K562 (cell line): Measurements from ENCODE around the gene LAMA1. TPM values are rescaled to one million over a fixed set of nuclear protein-coding genes. Genes with fewer than 3 reads are reported as not detected.

ENCODE experiments used
- ATAC-seq: fragments of 200-7000 bp; cut with Tn5 transposase; 3 replicates; pipeline ENCODE4 v1.9.1; 2020; ENCODE audit warnings: moderate library complexity
- BruUV-seq: library from RNA; stranded (reverse); fragments of 400-500 nt; replicated peaks from 2 replicates; lab custom pipeline; 2021; lab: Mats Ljungman, UMichigan
- CTCF ChIA-PET: fragments of 300-600 bp; formaldehyde crosslinking; extraction: SDS; loops from one replicate; lab custom pipeline; 2021; ENCODE audit warnings: low intra/inter-chr PET ratio; lab: Yijun Ruan, JAX
- POLR2A ChIA-PET: fragments of 300-600, 350-650 bp; sonication (Branson Sonifier 250); formaldehyde crosslinking; extraction: SDS; loops from one replicate; lab custom pipeline; 2021; ENCODE audit warnings: antibody characterized with exemption, inconsistent platforms; lab: Yijun Ruan, JAX
- DNase-seq, 4 experiments: peaks; one replicate each; pipeline versions ENCODE4 v3.0.0 to v3.0.0-alpha.2; 2011 to 2018; ENCODE audit warnings: low spot score in 3 of 4, mixed read lengths in 3 of 4; ENCODE audit errors: extremely low read depth in 1 of 4
- FAIRE-seq: peaks from 2 replicates; lab custom pipeline; 2011; peaks lifted over from hg19 to GRCh38; lab: Jason Lieb, UNC
- H2AFZ ChIP-seq: 2 replicates; pipeline ENCODE4 v1.6.0; 2011; ENCODE audit warnings: low read depth, low read length, control low read depth, inconsistent platforms
- H3K27ac ChIP-seq: fragments of 200-600 bp; 3 replicates; pipeline ENCODE4 v1.8.0; 2011; ENCODE audit warnings: low read depth, mild to moderate bottlenecking, control low read depth, inconsistent platforms, low read length, moderate library complexity, mixed read lengths; ENCODE audit errors: extremely low read depth
- H3K27me3 ChIP-seq, 2 experiments: fragments of 300-600 bp in 1 of 2; 2 replicates in 1 of 2; 3 replicates in 1 of 2; pipeline versions ENCODE4 v1.6.0 to v1.8.0; 2011; ENCODE audit warnings: inconsistent platforms in 2 of 2, low read length in 2 of 2, mild to moderate bottlenecking in 1 of 2, mixed read lengths in 1 of 2, moderate library complexity in 1 of 2; ENCODE audit not compliant: control insufficient read depth in 2 of 2, insufficient read depth in 2 of 2
- H3K36me3 ChIP-seq: fragments of 300-600 bp; 3 replicates; pipeline ENCODE4 v1.8.0; 2011; ENCODE audit warnings: mild to moderate bottlenecking, low read length, inconsistent platforms; ENCODE audit not compliant: control insufficient read depth, insufficient read depth
- H3K4me1 ChIP-seq, 2 experiments: fragments of 200-600 bp in 1 of 2; replicated peaks in 1 of 2; 2 replicates in 1 of 2; 3 replicates in 1 of 2; pipeline versions ENCODE4 v1.5.1 to v1.8.0; 2011; ENCODE audit warnings: inconsistent platforms in 2 of 2, low read length in 2 of 2, mild to moderate bottlenecking in 1 of 2, mixed read lengths in 1 of 2, moderate library complexity in 1 of 2; ENCODE audit not compliant: control insufficient read depth in 2 of 2, insufficient read depth in 2 of 2
- H3K4me2 ChIP-seq: 2 replicates; pipeline ENCODE4 v1.6.1; 2011; ENCODE audit warnings: low read length, control low read depth, inconsistent platforms, mixed read lengths; ENCODE audit not compliant: insufficient read depth
- H3K4me3 ChIP-seq: fragments of 200-600 bp; sonication (generic), shearing (Covaris generic); 2 replicates; pipeline ENCODE4 v1.5.1; 2016; ENCODE audit warnings: control low read depth, inconsistent platforms
- H3K79me2 ChIP-seq: fragments of 200-600 bp; 3 replicates; pipeline ENCODE4 v1.8.0; 2011; ENCODE audit warnings: low read length, inconsistent platforms; ENCODE audit not compliant: control insufficient read depth, insufficient read depth
- H3K9ac ChIP-seq, 2 experiments: 2 replicates each; pipeline versions ENCODE4 v1.6.0 to v1.6.1; 2011; ENCODE audit warnings: low read depth in 2 of 2, low read length in 2 of 2, control low read depth in 1 of 2, inconsistent platforms in 1 of 2, mild to moderate bottlenecking in 1 of 2, mixed read lengths in 1 of 2; ENCODE audit not compliant: insufficient read depth in 1 of 2
- H3K9me1 ChIP-seq: one replicate; pipeline ENCODE4 v1.6.0; 2011; ENCODE audit warnings: inconsistent platforms, mild to moderate bottlenecking, low read length, moderate library complexity; ENCODE audit not compliant: control insufficient read depth, insufficient read depth
- H3K9me3 ChIP-seq: replicated peaks from 2 replicates; pipeline ENCODE4 v1.5.1; 2011; ENCODE audit warnings: low read depth, low read length, inconsistent platforms; ENCODE audit not compliant: control insufficient read depth, insufficient read depth
- H4K20me1 ChIP-seq: replicated peaks from 2 replicates; pipeline ENCODE4 v1.6.1; 2011; ENCODE audit warnings: low read length, inconsistent platforms, mixed read lengths; ENCODE audit not compliant: control insufficient read depth, insufficient read depth
- ARID3A ChIP-seq: IDR thresholded peaks from 2 replicates; pipeline ENCODE4 v1.6.1; 2012; ENCODE audit warnings: low read depth, low read length, improper control_type of control experiment, borderline replicate concordance
- ETV6 ChIP-seq, 3 experiments: fragments of 150-350 bp in 1 of 3; sonication (generic) in 1 of 3; formaldehyde crosslinking in 1 of 3; IDR thresholded peaks; 2 replicates each; pipeline versions ENCODE4 v1.6.1 to v1.8.0; 2014 to 2022; ENCODE audit warnings: borderline replicate concordance in 2 of 3, low read depth in 2 of 3, antibody characterized with exemption in 1 of 3, low read length in 1 of 3, mild to moderate bottlenecking in 1 of 3, missing genetic modification reagents in 1 of 3
- GMEB1 ChIP-seq: fragments of 250-450 bp; sonication (Bioruptor Pico); IDR thresholded peaks from 2 replicates; pipeline ENCODE4 v1.4.0; 2020; ENCODE audit warnings: mild to moderate bottlenecking
- HSF4 ChIP-seq: fragments of 250-450 bp; sonication (Bioruptor Pico); IDR thresholded peaks from 2 replicates; pipeline ENCODE4 v2.1.2; 2022; ENCODE audit warnings: mild to moderate bottlenecking, moderate library complexity, borderline replicate concordance
- JUNB ChIP-seq: fragments of 450-650 bp; formaldehyde crosslinking; conservative IDR thresholded peaks from 2 replicates; pipeline ENCODE4 v1.4.0; 2020; ENCODE audit warnings: mild to moderate bottlenecking
- MTA2 ChIP-seq: fragments of 450-650 bp; IDR thresholded peaks from 2 replicates; pipeline ENCODE4 v1.6.1; 2016; ENCODE audit warnings: low read depth
- OTX1 ChIP-seq: fragments of 450-650 bp; formaldehyde crosslinking; IDR thresholded peaks from 2 replicates; pipeline ENCODE4 v1.4.0; 2022; ENCODE audit warnings: mild to moderate bottlenecking
- PCBP2 ChIP-seq: fragments of 200-400 bp; formaldehyde crosslinking; IDR thresholded peaks from 2 replicates; pipeline ENCODE4 v1.6.1; 2018; ENCODE audit warnings: low read length, low read depth, mild to moderate bottlenecking, moderate library complexity; ENCODE audit not compliant: poor library complexity, severe bottlenecking
- POLR3G ChIP-seq: IDR thresholded peaks from 2 replicates; pipeline ENCODE4 v1.6.1; 2011; ENCODE audit not compliant: insufficient read length, insufficient replicate concordance; ENCODE audit errors: extremely low read depth
- PTTG1 ChIP-seq: fragments of 450-650 bp; IDR thresholded peaks from 2 replicates; pipeline ENCODE4 v1.6.1; 2016; ENCODE audit warnings: low read depth, mild to moderate bottlenecking, missing genetic modification characterization, missing compliant biosample characterization
- SMAD2 ChIP-seq: fragments of 150-350 bp; IDR thresholded peaks from 2 replicates; pipeline ENCODE4 v1.6.1; 2014; ENCODE audit warnings: low read depth, mild to moderate bottlenecking, low read length
- THAP7 ChIP-seq: fragments of 250-450 bp; sonication (Bioruptor Pico); IDR thresholded peaks from 2 replicates; pipeline ENCODE4 v1.5.0; 2021
- TRIM24 ChIP-seq, 2 experiments: fragments of 450-650 bp; IDR thresholded peaks; 2 replicates each; pipeline ENCODE4 v1.6.1; 2016
- USF2 ChIP-seq: sonication (generic); formaldehyde crosslinking; IDR thresholded peaks from 2 replicates; pipeline ENCODE4 v1.5.0; 2020; ENCODE audit warnings: missing genetic modification reagents
- WHSC1 ChIP-seq: IDR thresholded peaks from one replicate; pipeline ENCODE4 v1.6.1; 2012; ENCODE audit warnings: low read length, control low read depth, inconsistent platforms
- ZBTB8A ChIP-seq: fragments of 450-650 bp; IDR thresholded peaks from 2 replicates; pipeline ENCODE4 v1.6.1; 2018; ENCODE audit warnings: mild to moderate bottlenecking, moderate library complexity; ENCODE audit not compliant: partially characterized antibody
- ZC3H4 ChIP-seq: sonication (generic); formaldehyde crosslinking; IDR thresholded peaks from 2 replicates; pipeline ENCODE4 v1.9.0; 2021; ENCODE audit warnings: missing genetic modification reagents, borderline replicate concordance
- WGBS: fragments of 100-300 bp; shearing (Covaris generic); methylation state at CpG from one replicate; pipeline ENCODE4 v1.1.6; 2016; ENCODE audit warnings: low coverage, mixed read lengths; ENCODE audit not compliant: insufficient coverage; ENCODE audit errors: missing lambda C conversion rate; 5-methylcytosine and 5-hydroxymethylcytosine counted together
- in situ Hi-C: fragments of 300-500 bp; cut with MboI; formaldehyde crosslinking; loops from 4 replicates; pipeline ENCODE4 v1.15.0; 2018; ENCODE audit warnings: inconsistent platforms, mixed read lengths
- intact Hi-C: fragments of 100-400 bp; cut with micrococcal nuclease; formaldehyde crosslinking; loops from 2 replicates; pipeline ENCODE4 v1.14.2; 2022
- polyA plus RNA-seq, 8 experiments: library from polyadenylated mRNA; depleted of rRNA in 4 of 8; stranded (reverse) in 5 of 8; unstranded in 3 of 8; fragments of >200 nt; fragmentation: Nextera tagmentation in 2 of 8; fragmentation: Illumina TruSeq in 1 of 8; extraction: Ambion mirVana in 2 of 8; extraction: Trizol in 1 of 8; gene quantifications; 2 replicates each; pipeline versions ENCODE4 v1.2.1 to v1.2.3, GENCODE V29; 2011 to 2014; ENCODE audit warnings: inconsistent platforms in 1 of 8, missing spikeins in 1 of 8
- total RNA-seq, 7 experiments: library from RNA; depleted of rRNA in 6 of 7; stranded (reverse); fragments of >200 nt in 6 of 7; fragmentation: Illumina TruSeq in 2 of 7; extraction: Trizol in 2 of 7; gene quantifications; 2 replicates each; pipeline versions ENCODE4 v1.2.1 to v1.2.3, GENCODE V29; 2011 to 2021; ENCODE audit warnings: low replicate concordance in 1 of 7

LAMA1 gene
- total and polyA plus RNA-seq, 9 of the 15 experiments (the other 6 are each of a cell fraction or from before 2014, with no cell fraction given): 0.04 TPM; not detected in 8

DNA sequence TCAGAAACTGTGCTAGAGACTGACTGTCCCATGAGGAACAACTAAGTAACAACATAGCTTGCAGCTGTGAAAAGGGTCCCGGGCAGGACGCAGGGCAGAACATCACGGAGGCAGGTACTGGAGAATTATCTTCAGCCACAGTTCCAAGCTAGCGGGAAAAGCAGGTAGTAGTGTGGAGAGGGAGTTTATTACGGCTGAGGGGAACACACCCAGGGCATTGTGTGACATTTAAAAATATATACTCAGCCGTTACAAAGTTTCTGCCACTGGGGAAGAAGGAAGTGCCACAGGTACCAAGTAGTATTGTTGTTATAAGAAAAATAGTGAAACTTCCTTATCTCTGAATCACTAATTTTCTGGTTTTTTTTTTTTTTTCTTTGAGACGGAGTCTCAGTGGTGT, 179.6 kb downstream of the LAMA1 start (continued):
- TF ChIP-seq WHSC1 (no peak), THAP7 (CRISPR knock-in tag) (no peak), SMAD2 (no peak)

- no peak overlapping the region for H3K4me2 ChIP-seq
- DNase-seq: no peak
- peaks cover 0 to 2% of the 10 kb centered on the region in 2 experiments; a peak in 2 of 5 replicates for H3K4me1 ChIP-seq
- no peak overlapping the region for H2AFZ ChIP-seq
- no peak overlapping the region for H3K4me3 ChIP-seq
- no peak overlapping the region for H3K9ac ChIP-seq
- no peaks in the 10 kb centered on the region for H3K79me2 ChIP-seq
- no peaks in the 10 kb centered on the region for H3K36me3 ChIP-seq
- ChIA-PET POLR2A (interaction anchor here (1.2 kb wide), 1 partner anchor 8 kb away, joined by 4 read pairs; no protein-coding TSS in a partner anchor), CTCF (no interaction called here)
- peaks cover 4% of the 10 kb centered on the region in 2 experiments; a peak in 2 of 5 replicates for H3K27me3 ChIP-seq
- H3K9me3 ChIP-seq: no peaks in the 10 kb centered on the region
- FAIRE-seq: no peak
- H3K27ac ChIP-seq: no peak overlapping the region
- intact Hi-C loops (no loop called here), in situ Hi-C loops (no loop called here)
- no peak for ATAC-seq
- BruUV-seq: no TSS peak
- no peaks in the 10 kb centered on the region for H3K9me1 ChIP-seq
- WGBS: 0% methylated on average over 1 of the region's 1 CpG
- no peaks in the 10 kb centered on the region for H4K20me1 ChIP-seq
- TF ChIP-seq HSF4 (CRISPR knock-in tag) (no peak), ZBTB8A (no peak), JUNB (CRISPR knock-in tag) (no peak), GMEB1 (CRISPR knock-in tag) (no peak), ZC3H4 (CRISPR knock-in tag) (no peak), OTX1 (CRISPR knock-in tag) (no peak), TRIM24 (IDR thresholded peaks at IDR 0.05) (no peak), ARID3A (no peak), POLR3G (no peak), ETV6 (IDR thresholded peaks at IDR 0.05; ENCODE audit: borderline replicate concordance in 1 of 2, low read depth in 2 of 2, low read length in 1 of 2) (no peak), ETV6 (CRISPR knock-in tag; IDR thresholded peaks at IDR 0.05; ENCODE audit: borderline replicate concordance) (no peak), MTA2 (no peak), PCBP2 (no peak), PTTG1 (no peak), USF2 (CRISPR knock-in tag) (no peak)
Observed at GRCh38 chr18:6934859-6935258, 182.7 kb downstream of the LAMA1 start.
